Psoas muscle (tissue), 8 donors: ENCODE measurements around the gene ATXN2. TPM values are rescaled to one million over a fixed set of nuclear protein-coding genes. Genes with fewer than 3 reads are reported as not detected.

Source experiments
- ATAC-seq, 4 donors: fragments of 200-7000 bp; cut with Tn5 transposase; one replicate each; pipeline ENCODE4 v1.9.1; 2020; ENCODE audit warnings: moderate library complexity in 3 of 4, mild to moderate bottlenecking in 2 of 4
- DNase-seq, 2 donors: peaks; one replicate each; pipeline ENCODE4 v3.0.0-alpha.2; 2020
- H3K27ac ChIP-seq: fragments of 200-600 bp; one replicate; pipeline ENCODE4 v1.8.0; 2022
- H3K27me3 ChIP-seq, 3 donors: fragments of 200-600 bp in 1 of 3; one replicate each; pipeline versions ENCODE4 v1.6.1 to v1.8.0; 2013 to 2022; ENCODE audit warnings: low read length in 2 of 3, mild to moderate bottlenecking in 2 of 3, moderate library complexity in 1 of 3; ENCODE audit not compliant: insufficient read depth in 3 of 3
- H3K36me3 ChIP-seq, 2 donors: fragments of 200-600 bp in 1 of 2; one replicate each; pipeline versions ENCODE4 v1.6.1 to v1.8.0; 2013 to 2022; ENCODE audit warnings: low read depth in 1 of 2, mild to moderate bottlenecking in 1 of 2, moderate library complexity in 1 of 2; ENCODE audit not compliant: insufficient read depth in 1 of 2
- H3K4me1 ChIP-seq: fragments of 200-600 bp; one replicate; pipeline ENCODE4 v1.8.0; 2022
- H3K4me3 ChIP-seq: fragments of 200-600 bp; one replicate; pipeline ENCODE4 v1.8.0; 2022; ENCODE audit warnings: mild to moderate bottlenecking
- H3K9me3 ChIP-seq: fragments of 200-600 bp; one replicate; pipeline ENCODE4 v1.8.0; 2022
- WGBS, 3 donors: extraction: QIAGEN DNeasy Blood & Tissue Kit; methylation state at CpG; one replicate each; pipeline versions ENCODE4 v1.1.6 to v1.1.7; 2013; 5-methylcytosine and 5-hydroxymethylcytosine counted together
- intact Hi-C, 2 donors: fragments of 100-400 bp; cut with DNase I; formaldehyde crosslinking; loops; one replicate each; pipeline versions ENCODE4 v1.11.0 to v1.14.2; 2022
- polyA plus RNA-seq, 3 donors: library from polyadenylated mRNA; stranded (reverse); fragments of 200-250 nt; gene quantifications; one replicate each; pipeline ENCODE4 v1.2.3, GENCODE V29; 2013
- total RNA-seq, 4 donors: library from RNA; stranded (reverse); fragmentation: NEBNext Ultra II Directional in 2 of 4; extraction: Animal tissue kit (Norgen Biotek cat#: 25700) in 2 of 4; gene quantifications; one replicate each; pipeline versions ENCODE4 v1.2.1 to v1.2.4, GENCODE V29; 2021 to 2023
- TF ChIP-seq, protein P1 (sequence below): fragments of 200-600 bp; IDR thresholded peaks from one replicate; pipeline ENCODE4 v1.8.0; 2022; ENCODE audit warnings: antibody characterized with exemption
- donor health status: healthy with polysubstance abuse.
- donor health status: DM: no; HTN: no; CAD: no; lungs with moderate emphysema.
- donor health status: Bipolar disorder and iron deficiency.
- donor health status: healthy.
- donor health status: DM: yes; HTN: yes; CAD: no.
- donor health status: DM: no; HTN: no; CAD: no.
- donor health status: DM: no; HTN: no; CAD: no.
- donor health status: DM: yes; HTN: yes; CAD: no.

The ATXN2 gene
- total and polyA plus RNA-seq, 7 donors: 17.2 to 39.2 (median 32.9) TPM

GRCh38 chr12:111578276-111578970 is 20.7 kb downstream of the ATXN2 start:
- no peak overlapping the region for H3K4me3 ChIP-seq
- ATAC-seq (peak; percentile 61 to 72 (median 64)), DNase-seq (no peak)
- H3K27ac ChIP-seq: no peak overlapping the region
- intact Hi-C loops: no loop called here
- H3K9me3 ChIP-seq: no peaks in the 10 kb centered on the region
- H3K36me3 ChIP-seq: peaks cover 0 to 4% of the 10 kb centered on the region in 2 donors
- TF ChIP-seq, protein P1, sequence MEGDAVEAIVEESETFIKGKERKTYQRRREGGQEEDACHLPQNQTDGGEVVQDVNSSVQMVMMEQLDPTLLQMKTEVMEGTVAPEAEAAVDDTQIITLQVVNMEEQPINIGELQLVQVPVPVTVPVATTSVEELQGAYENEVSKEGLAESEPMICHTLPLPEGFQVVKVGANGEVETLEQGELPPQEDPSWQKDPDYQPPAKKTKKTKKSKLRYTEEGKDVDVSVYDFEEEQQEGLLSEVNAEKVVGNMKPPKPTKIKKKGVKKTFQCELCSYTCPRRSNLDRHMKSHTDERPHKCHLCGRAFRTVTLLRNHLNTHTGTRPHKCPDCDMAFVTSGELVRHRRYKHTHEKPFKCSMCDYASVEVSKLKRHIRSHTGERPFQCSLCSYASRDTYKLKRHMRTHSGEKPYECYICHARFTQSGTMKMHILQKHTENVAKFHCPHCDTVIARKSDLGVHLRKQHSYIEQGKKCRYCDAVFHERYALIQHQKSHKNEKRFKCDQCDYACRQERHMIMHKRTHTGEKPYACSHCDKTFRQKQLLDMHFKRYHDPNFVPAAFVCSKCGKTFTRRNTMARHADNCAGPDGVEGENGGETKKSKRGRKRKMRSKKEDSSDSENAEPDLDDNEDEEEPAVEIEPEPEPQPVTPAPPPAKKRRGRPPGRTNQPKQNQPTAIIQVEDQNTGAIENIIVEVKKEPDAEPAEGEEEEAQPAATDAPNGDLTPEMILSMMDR: no peak
- H3K27me3 ChIP-seq: no peaks in the 10 kb centered on the region
- peaks cover 4% of the 10 kb centered on the region for H3K4me1 ChIP-seq
- WGBS, 3 donors: 93 to 95% (median 94%) methylated on average over 4 of the region's 4 CpGs

- WGBS, 3 donors: 74 to 82% (median 77%) methylated on average over 7 of the region's 7 CpGs
- TF ChIP-seq, protein P1: no peak
- Histone ChIP-seq H3K9me3 (no peaks in the 10 kb centered on the region), H3K27ac (no peak overlapping the region), H3K4me1 (peaks cover 19% of the 10 kb centered on the region), H3K27me3 (no peaks in the 10 kb centered on the region), H3K4me3 (no peak overlapping the region), H3K36me3 (peaks cover 0 to under 1% of the 10 kb centered on the region in 2 donors)
- ATAC-seq (no peak), DNase-seq (no peak)
- intact Hi-C loops: no loop called here
Measured at GRCh38 chr12:111574797-111575443, 24.2 kb downstream of the ATXN2 start.

DNA sequence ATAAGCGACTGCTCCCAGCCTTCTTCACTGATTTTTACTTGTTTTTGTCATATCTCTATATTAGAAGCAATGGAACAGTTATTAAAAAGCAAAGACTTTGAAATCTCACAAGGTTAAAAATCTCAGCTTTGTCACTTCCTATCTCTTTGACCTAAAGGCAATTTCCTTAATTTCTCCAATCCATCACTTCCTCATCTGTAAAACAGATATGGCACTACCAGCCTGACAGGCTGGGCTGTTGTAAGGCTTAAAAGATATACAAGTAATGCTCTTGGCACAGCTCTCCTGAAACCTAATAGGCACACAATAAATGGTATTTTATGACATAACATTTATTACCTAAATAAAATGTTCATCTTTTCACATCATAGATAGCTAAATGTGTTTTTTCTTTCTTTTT is 25.6 kb downstream of the ATXN2 start:
- TF ChIP-seq, protein P1: no peak
- intact Hi-C loops: no loop called here
- no peak for DNase-seq
- H3K27me3 ChIP-seq: no peaks in the 10 kb centered on the region
- no peak overlapping the region for H3K27ac ChIP-seq
- H3K36me3 ChIP-seq: no peaks in the 10 kb centered on the region
- no peaks in the 10 kb centered on the region for H3K9me3 ChIP-seq
- H3K4me3 ChIP-seq: no peak overlapping the region
- 87 to 93% (median 87%) methylated on average over 1 of the region's 1 CpG for WGBS, 3 donors
- no peak for ATAC-seq
- peaks cover 29% of the 10 kb centered on the region for H3K4me1 ChIP-seq

DNA sequence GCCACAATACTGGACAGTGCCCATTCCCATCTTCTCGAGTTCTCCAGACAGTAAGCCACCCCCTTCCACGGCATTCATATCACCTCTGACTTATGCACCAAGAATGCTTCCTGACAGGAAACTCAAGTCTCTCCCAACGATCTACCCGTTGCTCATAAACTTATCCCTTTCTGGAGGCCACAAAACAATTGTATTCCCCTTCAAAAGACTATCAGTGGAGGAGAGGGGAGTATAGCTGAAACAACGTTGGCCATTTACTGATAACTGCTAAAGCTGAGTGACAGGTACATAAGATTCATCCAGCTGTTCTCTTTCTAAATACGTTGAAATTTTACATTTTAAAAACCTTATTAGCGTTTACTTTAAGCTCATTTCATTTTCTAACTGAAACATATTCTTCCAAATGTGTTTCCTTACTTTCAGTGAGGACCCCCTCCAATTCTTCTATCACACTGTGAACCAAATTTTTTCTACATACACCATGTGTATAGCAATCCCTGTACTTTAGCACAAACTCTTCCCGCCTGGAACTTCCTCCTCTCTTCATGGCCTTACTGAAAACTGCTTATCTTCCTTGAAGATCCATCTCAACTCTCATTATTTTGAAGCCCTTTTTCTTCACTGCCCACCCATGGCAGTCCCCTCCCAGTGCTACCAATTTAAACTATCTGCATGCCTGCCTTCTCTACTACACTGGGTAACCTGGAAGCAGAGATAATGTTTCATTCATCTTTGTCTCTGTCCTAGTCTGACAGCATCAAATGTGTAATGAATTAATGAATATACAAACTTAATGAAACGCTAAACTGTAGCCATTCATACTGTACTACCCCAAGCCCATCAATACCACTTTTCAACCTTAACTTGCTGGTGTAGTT is 28.8 kb downstream of the ATXN2 start:
- Histone ChIP-seq H3K27me3 (no peaks in the 10 kb centered on the region), H3K36me3 (no peaks in the 10 kb centered on the region), H3K9me3 (no peaks in the 10 kb centered on the region), H3K27ac (no peak overlapping the region), H3K4me3 (no peak overlapping the region), H3K4me1 (peaks cover 33% of the 10 kb centered on the region)
- WGBS, 3 donors: 47 to 52% (median 47%) methylated on average over 9 of the region's 9 CpGs
- TF ChIP-seq, protein P1: no peak
- no peak for DNase-seq
- intact Hi-C loops: no loop called here
- ATAC-seq: peak in 3 of 4 donors; percentile 68 to 82 (median 73)
